Cardiac fibroblast (primary cell): ENCODE data around the gene KIFC1.
"Not testable (repeated sequence)": the region's sequence is repeated elsewhere in the genome, so short reads cannot be mapped to it uniquely, and the experiment has no call there.

ENCODE experiments used
- DNase-seq, 2 donors: peaks; one replicate each; pipeline versions ENCODE4 v3.0.0 to v3.0.0-alpha.2; 2010; ENCODE audit warnings: low read depth in 2 of 2
- H3K4me3 ChIP-seq, 2 donors: replicated peaks in 1 of 2; 1 replicate in 1 of 2; 2 replicates in 1 of 2; pipeline ENCODE4 v1.5.1; 2011; ENCODE audit warnings: low read depth in 2 of 2, low read length in 2 of 2, mild to moderate bottlenecking in 2 of 2, moderate library complexity in 1 of 2
- TF ChIP-seq, protein P1 (sequence below): IDR thresholded peaks from one replicate; pipeline ENCODE4 v1.5.1; 2011; ENCODE audit warnings: low read depth, mild to moderate bottlenecking, low read length, inconsistent platforms

KIFC1 gene

GRCh38 chr6:33391278-33391921 is at the start of gene KIFC1:
TSS of gene KIFC1 (plus strand) at chr6:33391823. CDS start at chr6:33391986, 163 bp downstream.
- peak; percentile 100 for DNase-seq
- TF ChIP-seq, protein P1, sequence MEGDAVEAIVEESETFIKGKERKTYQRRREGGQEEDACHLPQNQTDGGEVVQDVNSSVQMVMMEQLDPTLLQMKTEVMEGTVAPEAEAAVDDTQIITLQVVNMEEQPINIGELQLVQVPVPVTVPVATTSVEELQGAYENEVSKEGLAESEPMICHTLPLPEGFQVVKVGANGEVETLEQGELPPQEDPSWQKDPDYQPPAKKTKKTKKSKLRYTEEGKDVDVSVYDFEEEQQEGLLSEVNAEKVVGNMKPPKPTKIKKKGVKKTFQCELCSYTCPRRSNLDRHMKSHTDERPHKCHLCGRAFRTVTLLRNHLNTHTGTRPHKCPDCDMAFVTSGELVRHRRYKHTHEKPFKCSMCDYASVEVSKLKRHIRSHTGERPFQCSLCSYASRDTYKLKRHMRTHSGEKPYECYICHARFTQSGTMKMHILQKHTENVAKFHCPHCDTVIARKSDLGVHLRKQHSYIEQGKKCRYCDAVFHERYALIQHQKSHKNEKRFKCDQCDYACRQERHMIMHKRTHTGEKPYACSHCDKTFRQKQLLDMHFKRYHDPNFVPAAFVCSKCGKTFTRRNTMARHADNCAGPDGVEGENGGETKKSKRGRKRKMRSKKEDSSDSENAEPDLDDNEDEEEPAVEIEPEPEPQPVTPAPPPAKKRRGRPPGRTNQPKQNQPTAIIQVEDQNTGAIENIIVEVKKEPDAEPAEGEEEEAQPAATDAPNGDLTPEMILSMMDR: peak; percentile 96
- H3K4me3 ChIP-seq: peak within 1 kb of the TSS; percentile 95 to 97

DNA sequence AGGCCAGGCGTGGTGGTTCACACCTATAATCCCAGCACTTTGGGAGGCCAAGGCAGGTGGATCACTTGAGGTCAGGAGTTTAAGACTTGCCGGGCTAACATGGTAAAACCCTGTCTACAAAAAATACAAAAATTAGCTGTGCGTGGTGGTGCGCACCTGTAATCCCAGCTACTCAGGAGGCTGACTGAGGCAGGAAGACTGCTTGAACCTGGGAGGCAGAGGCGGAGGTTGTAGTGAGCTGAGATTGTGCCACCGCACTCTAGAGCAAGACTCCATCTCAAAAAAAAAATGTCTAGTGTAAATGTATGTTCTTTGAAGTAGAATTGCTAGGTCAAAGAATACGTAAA is 48.0 kb upstream of the KIFC1 start:
- H3K4me3 ChIP-seq, DNase-seq: not testable (repeated sequence)

- no peak overlapping the region for H3K4me3 ChIP-seq
- no peak for DNase-seq
- TF ChIP-seq, protein P1: no peak
Observed at GRCh38 chr6:33343953-33344611, 47.5 kb upstream of the KIFC1 start.

GRCh38 chr6:33344701-33345697 is 46.6 kb upstream of the KIFC1 start:
- no peak overlapping the region for H3K4me3 ChIP-seq
- peak; percentile 84 to 85 for DNase-seq
- TF ChIP-seq, protein P1: peak; percentile 56

GRCh38 chr6:33346972-33347371 is 44.7 kb upstream of the KIFC1 start:
- DNase-seq: peak in 1 of 2 donors; percentile 72
- H3K4me3 ChIP-seq: not testable (repeated sequence)

DNA sequence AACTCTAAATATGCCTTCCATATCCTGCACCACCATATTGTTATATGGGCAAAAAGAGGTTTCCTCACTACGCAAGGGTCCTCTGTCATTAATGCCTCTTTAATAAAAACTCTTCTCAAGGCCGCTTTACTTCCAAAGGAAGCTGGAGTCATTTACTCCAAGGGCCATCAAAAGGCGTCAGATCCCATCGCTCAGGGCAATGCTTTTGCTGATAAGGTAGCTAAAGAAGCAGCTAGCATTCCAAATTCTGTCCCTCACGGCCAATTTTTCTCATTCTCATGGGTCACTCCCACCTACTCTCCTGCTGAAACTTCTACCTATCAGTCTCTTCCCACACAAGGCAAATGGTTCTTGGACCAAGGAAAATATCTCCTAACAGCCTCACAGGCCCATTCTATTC is 43.8 kb upstream of the KIFC1 start:
- DNase-seq: no peak
- TF ChIP-seq, protein P1: no peak
- no peak overlapping the region for H3K4me3 ChIP-seq

DNA sequence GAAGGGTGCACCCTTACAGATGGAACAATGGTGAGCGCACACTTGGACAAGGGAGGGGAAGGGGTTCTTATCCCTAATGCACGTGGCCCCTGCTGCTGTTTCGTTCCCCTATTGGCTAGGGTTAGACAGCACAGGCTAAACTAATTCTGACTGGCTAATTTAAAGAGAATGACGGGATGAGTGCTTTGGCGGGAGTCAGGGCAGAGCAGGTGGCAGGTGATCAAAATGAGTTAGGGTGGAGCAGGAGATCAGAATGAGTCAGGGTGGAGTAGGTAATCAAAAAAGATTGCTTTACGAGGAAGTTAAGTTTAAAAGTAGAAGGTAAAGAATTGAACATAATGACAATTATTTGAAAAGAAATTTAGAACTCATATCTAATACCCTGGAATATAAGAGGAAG is 35.8 kb upstream of the KIFC1 start:
- not testable (repeated sequence) for H3K4me3 ChIP-seq, DNase-seq

- TF ChIP-seq, protein P1: no peak
- DNase-seq: no peak
- no peak overlapping the region for H3K4me3 ChIP-seq
Observed at GRCh38 chr6:33356295-33356694, 35.3 kb upstream of the KIFC1 start.

GRCh38 chr6:33357160-33357871 is 34.3 kb upstream of the KIFC1 start:
- not testable (repeated sequence) for DNase-seq, H3K4me3 ChIP-seq
